ENCODE results near the gene CD151.
A peak's percentile ranks its signal among the peaks of the same experiment; 100 is the strongest.

Gene CD151

DNA sequence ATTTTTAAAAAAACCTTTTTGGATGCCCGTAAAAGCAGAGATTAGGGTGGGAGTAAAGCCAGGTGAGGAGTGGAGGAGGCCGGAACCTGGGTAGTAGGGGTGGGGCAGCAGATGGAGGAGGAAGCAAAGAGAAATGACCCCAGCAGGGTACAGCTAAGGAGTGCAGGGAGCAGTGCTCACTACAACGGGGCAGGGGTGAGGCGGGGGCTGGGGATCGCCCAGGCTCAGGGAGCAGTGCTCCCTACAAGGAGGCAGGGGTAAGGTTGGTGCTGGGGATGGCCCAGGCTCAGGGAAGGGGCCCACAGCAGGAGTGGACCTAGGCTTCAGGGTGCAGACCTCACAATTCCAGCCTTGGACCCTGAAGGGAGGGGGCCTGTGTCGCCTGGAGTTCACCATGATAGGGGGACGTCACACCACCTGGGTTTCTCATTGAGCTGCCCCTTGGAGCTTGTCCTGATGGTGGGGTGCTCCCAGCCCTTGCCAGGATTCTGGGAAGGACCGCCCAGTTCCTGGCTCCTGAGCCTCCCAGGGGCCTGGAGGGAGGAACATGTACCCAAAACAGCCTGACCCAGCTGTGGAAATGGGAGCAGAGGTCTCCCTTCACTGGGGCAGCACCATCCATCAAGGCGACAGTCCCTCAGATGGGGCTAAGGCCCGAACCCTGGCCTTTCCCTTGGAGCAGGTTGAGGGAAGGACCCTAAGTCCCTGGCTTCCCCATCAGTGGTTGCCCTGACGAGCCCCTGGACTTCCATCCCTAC lies 16.9 kb upstream of the CD151 start:
- DNase-seq (ENCODE audit: low read depth in 2 of 2): no peak

GRCh38 chr11:816433-816779 lies 16.3 kb upstream of the CD151 start:
- DNase-seq (ENCODE audit: low read depth in 2 of 2): no peak

- DNase-seq (ENCODE audit: low read depth in 2 of 2): no peak
These were observed 14.2 kb upstream of the CD151 start, which contains the start of gene PNPLA2 for GRCh38 chr11:818396-819128. PNPLA2 (plus strand) TSS chr11:818914; CDS start chr11:819719, 805 bp downstream.

DNA sequence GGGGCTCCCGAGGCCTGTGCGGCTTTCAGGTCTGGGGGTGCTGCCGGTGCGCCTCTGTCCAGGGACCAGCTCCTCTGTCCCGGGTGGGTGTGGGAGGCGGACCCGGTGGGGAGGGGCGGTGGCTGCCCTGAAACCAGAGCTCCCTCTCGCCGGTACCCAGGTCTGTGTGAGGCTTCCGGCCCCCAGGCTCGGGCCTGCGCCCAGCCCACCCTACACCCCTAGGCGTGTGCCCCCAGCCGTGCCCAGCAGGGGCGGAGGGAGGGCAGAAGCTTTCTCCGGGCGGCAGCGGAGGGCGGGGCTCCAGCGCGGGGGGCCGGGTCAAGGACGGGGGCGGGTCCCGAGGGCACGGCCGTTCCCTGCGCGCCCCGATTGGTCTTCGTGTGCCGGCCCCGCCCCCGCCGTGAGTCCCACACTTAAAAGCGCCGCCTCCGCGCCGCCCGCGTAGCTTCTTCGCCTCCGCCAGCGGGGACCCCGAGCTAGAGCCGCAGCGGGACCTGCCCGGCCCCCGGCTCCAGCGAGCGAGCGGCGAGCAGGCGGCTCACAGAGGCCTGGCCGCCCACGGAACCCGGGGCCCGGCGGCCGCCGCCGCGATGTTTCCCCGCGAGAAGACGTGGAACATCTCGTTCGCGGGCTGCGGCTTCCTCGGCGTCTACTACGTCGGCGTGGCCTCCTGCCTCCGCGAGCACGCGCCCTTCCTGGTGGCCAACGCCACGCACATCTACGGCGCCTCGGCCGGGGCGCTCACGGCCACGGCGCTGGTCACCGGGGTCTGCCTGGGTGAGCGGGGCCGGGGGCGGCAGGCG lies 13.4 kb upstream of the CD151 start:
- peak; percentile 81 to 84 for DNase-seq (ENCODE audit: low read depth in 2 of 2)

DNA sequence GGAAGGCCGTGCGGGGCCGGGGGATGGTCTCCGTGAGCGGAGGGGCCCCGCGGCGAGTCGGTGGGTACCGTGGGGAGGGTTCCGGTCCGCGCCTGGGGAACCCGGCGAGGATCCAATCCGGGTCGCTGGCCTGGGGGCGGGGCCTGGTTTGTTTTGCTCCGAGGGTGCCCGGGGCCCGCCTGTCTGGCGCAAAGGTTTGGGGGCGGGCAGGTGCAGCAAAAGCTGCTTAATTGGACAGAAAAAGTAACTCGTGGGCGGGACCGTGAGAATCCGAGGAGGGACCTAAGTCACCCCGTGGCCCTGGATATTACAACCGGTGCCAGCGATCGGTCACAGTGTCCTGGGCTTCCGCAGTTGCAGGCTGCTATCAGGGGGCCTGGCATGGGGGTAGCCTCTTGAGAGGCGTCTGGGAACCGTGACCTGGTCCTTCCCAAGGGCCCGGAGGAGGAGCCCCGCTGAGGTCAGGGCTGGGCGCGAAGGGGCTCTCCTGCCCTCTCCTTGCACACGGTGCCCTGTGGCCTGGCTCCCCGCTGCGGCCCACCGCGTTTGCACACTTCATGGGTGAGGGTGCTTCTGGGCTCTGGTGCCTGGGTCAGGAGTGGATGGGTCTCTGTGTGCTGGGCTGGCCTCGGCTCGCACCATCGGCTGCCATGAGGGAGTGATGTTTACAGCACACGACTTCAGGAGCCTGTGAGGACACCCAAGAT lies 12.7 kb upstream of the CD151 start:
- DNase-seq (ENCODE audit: low read depth in 2 of 2): peak; percentile 85 to 88

DNA sequence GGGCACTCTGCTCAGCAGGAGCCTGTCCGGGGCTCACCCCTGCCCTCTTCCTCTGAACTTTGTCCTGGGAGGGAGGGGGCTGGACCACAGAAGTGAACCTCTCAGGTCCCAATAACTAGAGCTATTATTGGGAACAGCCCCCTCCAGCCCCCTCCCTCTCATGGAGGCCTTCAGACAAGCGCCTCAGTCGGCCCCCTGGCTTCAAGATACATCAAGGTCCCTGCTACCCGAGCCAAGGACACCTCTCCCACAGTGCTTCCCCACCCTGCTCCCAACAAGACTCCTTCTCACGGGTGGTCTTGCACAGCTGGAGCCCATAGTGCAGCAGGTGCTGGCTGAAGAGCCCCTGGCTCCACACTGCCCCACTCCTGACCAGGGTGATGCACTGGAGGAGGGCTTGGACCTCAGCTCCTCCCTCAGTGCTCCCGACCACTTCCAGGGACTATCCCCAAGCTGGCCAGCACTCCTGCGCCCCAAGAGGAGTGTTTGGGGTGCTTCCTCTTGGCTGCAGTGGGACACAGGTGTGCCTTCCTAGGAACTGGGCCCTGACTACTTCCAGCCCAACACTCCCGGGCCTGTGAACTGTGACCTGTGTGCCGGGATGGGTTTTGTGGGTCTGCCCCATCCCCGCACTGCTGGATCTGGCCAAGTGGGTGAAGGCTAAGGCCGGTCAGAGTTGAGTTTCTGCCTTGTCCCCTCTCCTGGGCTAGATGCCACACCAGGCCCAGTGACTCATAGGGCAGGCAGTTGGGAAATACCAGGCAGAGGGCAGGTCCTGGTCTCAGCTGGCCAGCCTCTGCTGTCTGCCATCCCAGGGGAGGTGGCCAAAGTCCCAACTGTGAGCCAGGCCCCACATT lies 11.9 kb upstream of the CD151 start:
- DNase-seq (ENCODE audit: low read depth in 2 of 2): no peak

- no peak for DNase-seq (ENCODE audit: low read depth in 2 of 2)
These were observed 11.0 kb upstream of the CD151 start for GRCh38 chr11:821512-822371.

DNA sequence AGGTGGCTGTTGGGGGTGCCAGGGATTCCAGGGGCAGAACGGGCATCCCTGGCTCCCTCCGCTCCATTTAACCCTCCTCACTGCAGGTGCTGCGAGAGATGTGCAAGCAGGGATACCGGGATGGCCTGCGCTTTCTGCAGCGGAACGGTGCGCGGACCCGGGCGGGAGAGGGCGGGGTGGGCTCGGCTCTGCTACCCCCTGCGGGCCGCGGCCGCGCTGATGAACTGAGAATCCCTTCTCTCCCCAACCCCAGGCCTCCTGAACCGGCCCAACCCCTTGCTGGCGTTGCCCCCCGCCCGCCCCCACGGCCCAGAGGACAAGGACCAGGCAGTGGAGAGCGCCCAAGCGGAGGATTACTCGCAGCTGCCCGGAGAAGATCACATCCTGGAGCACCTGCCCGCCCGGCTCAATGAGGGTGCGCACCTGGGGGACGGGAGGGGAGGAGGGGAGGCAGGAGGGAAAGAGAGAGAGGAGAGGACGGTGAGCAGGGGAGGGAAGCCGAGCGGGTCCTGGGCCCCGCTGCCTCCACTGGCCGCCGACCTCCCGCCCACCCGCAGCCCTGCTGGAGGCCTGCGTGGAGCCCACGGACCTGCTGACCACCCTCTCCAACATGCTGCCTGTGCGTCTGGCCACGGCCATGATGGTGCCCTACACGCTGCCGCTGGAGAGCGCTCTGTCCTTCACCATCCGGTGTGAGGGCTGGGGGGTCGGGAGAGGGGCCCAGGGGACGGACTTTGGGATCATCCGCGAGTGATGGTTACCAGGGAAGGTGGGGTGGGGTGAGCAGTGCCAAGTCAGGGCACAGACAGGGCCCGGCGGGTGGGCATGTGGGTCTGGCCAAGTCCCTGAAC lies 9.1 kb upstream of the CD151 start:
- DNase-seq (ENCODE audit: low read depth in 2 of 2): no peak

DNA sequence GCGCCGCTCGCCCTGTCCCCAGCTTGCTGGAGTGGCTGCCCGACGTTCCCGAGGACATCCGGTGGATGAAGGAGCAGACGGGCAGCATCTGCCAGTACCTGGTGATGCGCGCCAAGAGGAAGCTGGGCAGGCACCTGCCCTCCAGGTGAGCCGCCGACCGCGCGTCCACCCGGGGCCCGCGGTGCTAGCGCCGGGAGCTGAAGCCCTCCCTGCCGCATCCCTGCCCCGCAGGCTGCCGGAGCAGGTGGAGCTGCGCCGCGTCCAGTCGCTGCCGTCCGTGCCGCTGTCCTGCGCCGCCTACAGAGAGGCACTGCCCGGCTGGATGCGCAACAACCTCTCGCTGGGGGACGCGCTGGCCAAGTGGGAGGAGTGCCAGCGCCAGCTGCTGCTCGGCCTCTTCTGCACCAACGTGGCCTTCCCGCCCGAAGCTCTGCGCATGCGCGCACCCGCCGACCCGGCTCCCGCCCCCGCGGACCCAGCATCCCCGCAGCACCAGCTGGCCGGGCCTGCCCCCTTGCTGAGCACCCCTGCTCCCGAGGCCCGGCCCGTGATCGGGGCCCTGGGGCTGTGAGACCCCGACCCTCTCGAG lies 8.4 kb upstream of the CD151 start:
- DNase-seq (ENCODE audit: low read depth in 2 of 2): no peak

DNA sequence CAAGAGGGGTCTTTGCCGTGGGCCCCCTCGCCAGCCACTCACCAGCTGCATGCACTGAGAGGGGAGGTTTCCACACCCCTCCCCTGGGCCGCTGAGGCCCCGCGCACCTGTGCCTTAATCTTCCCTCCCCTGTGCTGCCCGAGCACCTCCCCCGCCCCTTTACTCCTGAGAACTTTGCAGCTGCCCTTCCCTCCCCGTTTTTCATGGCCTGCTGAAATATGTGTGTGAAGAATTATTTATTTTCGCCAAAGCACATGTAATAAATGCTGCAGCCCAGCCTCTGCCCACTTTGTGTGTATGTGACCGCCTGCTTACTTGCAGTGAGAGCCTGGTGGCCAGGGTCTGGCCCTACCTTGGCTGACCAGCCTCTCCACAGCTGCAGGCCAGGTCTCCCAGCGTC lies 7.8 kb upstream of the CD151 start:
- no peak for DNase-seq (ENCODE audit: low read depth in 2 of 2)

DNA sequence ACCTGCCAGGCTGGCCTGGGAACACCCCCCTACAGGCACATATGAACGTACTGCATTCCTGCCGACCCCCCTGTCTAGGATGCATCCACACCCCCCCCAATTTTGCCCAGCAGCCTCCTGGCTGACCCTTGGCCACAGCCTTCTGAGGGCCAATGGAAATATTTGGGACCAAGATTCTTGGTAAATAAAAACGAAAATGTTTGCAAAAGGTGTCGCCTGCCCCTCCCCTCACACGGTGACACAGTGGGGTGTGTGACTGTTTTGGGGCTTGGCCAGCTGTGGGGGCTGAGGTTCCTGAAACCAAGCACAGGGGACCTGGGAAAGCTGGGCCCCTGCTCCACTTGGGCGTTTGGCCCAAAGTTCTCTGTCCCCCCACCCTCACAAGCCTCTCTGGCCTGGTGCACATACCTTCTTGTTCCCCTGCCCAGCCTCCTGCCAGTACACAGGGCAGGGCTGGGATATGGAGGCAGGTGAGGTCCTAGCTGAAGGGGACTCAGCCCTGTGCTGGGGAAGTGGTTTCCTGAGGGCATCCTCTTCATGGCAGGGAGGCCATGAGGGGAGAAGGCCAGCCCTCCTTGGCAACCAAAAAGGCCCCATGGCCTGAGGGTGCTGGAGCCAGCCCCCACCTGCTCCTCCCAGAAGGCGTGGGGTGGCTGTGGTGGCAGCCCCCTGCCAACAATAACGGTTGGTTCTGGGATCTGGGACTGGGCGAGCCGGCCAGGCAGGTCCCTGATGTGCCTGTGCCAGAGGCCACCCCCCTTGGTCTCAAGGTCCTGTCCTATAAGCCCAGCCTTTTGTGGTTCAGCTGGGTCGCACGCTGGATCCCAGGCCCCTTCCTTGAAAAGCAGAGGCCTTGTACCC lies 7.2 kb upstream of the CD151 start:
- DNase-seq (ENCODE audit: low read depth in 2 of 2): no peak

DNA sequence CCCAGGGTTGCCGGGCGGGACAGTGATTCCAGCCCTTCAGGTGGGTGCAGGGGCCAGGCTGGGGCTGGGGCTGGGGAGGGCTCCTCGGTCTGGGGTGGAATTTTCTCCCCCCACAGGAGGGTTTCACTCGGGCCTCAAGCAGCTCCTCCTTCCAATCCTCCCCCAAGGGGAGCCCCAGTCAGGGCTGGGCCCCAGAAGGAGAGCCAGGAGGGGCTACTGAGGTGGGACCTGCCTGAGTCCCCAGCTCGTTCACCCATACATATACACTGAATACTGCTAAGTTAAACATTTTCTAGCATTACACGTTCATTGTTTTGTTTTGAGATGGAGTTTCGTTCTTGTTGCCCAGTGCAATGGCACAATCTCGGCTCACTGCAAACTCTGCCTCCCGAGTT lies 6.5 kb upstream of the CD151 start:
- no peak for DNase-seq (ENCODE audit: low read depth in 2 of 2)

GRCh38 chr11:826836-827145 lies 6.0 kb upstream of the CD151 start:
- DNase-seq (ENCODE audit: low read depth in 2 of 2): no peak

- no peak for DNase-seq (ENCODE audit: low read depth in 2 of 2)
These were observed 5.4 kb upstream of the CD151 start for GRCh38 chr11:827146-827896.

DNA sequence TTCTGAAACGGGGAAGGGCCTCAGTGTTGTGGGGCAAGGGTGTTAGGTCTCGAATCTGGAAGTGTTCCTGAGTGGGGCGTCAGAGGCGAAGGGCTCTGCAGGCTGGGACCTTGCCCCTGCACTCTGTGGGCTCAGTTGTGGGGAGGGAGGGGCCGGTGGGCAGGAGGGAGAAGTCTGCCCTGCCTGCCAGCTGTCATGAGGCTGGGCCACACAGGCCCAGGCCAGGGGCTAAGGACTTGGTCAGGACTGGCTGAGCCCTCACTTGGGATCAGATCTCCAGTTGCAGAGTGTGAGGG lies 4.9 kb upstream of the CD151 start, which contains the start of gene CRACR2B:
Gene CRACR2B, plus strand, starts transcription at position 23 of the 296 bp plus-strand sequence. CDS start 689 bp downstream, outside the sequence.
- DNase-seq (ENCODE audit: low read depth in 2 of 2): no peak

DNA sequence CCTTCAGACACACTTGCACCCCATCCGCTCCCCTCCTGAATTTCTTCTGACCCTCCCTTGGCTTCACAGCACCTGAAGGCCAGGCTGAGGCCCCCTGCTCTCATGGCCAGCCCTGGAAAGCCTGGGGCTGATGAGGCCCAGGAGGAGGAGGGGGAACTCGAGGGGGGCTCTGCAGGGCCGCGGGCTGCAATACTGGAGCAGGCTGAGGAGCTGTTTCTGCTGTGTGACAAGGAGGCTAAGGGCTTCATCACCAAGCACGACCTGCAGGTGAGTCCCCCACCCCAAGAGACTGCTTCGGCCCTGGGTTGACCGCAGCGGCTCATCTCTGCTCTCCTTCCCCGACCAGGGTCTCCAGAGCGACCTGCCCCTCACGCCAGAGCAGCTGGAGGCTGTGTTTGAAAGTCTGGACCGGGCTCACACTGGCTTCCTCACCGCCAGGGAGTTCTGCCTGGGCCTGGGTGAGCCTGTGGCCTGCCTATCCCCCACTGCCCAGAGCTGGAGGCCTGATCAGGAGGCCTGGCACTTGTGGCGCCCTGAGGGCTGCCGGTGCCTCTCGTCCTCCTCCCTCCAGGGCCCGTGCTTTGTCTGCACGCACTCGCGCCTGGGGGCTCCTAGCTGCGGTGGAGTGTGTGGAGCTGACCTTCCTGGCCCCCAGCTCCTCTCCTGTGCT lies 4.1 kb upstream of the CD151 start:
- no peak for DNase-seq (ENCODE audit: low read depth in 2 of 2)

Data from activated CD8-positive, alpha-beta memory T cell treated with anti-CD3 and anti-CD28 coated beads for 4 hours (primary cell).